GM10248 (cell line): Measurements from ENCODE around the gene MRPS33.
"Not testable (repeated sequence)": the region's sequence is repeated elsewhere in the genome, so short reads cannot be mapped to it uniquely, and the experiment has no call there.

ENCODE experiments used
- CTCF ChIA-PET: fragments of 300-600 bp; sonication (Branson Sonifier 250); formaldehyde crosslinking; extraction: SDS; loops from one replicate; lab custom pipeline; 2021; ENCODE audit warnings: antibody characterized with exemption; lab: Yijun Ruan, JAX
- POLR2A ChIA-PET: fragments of 350-650 bp; sonication (Branson Sonifier 250); formaldehyde crosslinking; extraction: SDS; loops from one replicate; lab custom pipeline; 2020; ENCODE audit warnings: antibody characterized with exemption; lab: Yijun Ruan, JAX
- DNase-seq: peaks from one replicate; pipeline ENCODE4 v3.0.0; 2012; ENCODE audit errors: extremely low spot score
- CTCF ChIP-seq: IDR thresholded peaks from 2 replicates; pipeline ENCODE4 v1.5.1; 2012; ENCODE audit warnings: mild to moderate bottlenecking, low read depth; ENCODE audit errors: extremely low read depth, missing control alignments, control extremely low read depth

The MRPS33 gene

GRCh38 chr7:141043616-141044015, 28.9 kb upstream of the MRPS33 start:
- ChIA-PET CTCF (no interaction called here), POLR2A (no interaction called here)
- DNase-seq: no peak
- no peak for TF ChIP-seq CTCF

GRCh38 chr7:141042222-141043193, 27.8 kb upstream of the MRPS33 start:
- POLR2A ChIA-PET: no interaction called here
- DNase-seq: no peak
- no peak for TF ChIP-seq CTCF
- CTCF ChIA-PET: no interaction called here

- no peak for DNase-seq
- CTCF ChIA-PET: interaction anchor here (0.7 kb wide), 1 partner anchor 66 kb away, joined by 3 read pairs; no protein-coding TSS in a partner anchor
- no peak for TF ChIP-seq CTCF
- POLR2A ChIA-PET: no interaction called here
These were observed 24.6 kb upstream of the MRPS33 start for GRCh38 chr7:141039376-141039775.

- POLR2A ChIA-PET, CTCF ChIA-PET, DNase-seq: not testable (repeated sequence)
These were observed 23.3 kb upstream of the MRPS33 start for GRCh38 chr7:141038100-141038499.

- POLR2A ChIA-PET, DNase-seq: not testable (repeated sequence)
- CTCF ChIA-PET: interaction anchor here (1.5 kb wide), 1 partner anchor 12 kb away, joined by 4 read pairs; no protein-coding TSS in a partner anchor
These were observed 18.0 kb upstream of the MRPS33 start for GRCh38 chr7:141032539-141033323.

GRCh38 chr7:141028767-141029166, 14.0 kb upstream of the MRPS33 start:
- no peak for TF ChIP-seq CTCF
- ChIA-PET POLR2A (no interaction called here), CTCF (interaction anchor here (1.3 kb wide), 1 partner anchor 14 kb away, joined by 3 read pairs; the partner anchor contains the start of gene MRPS33)
- no peak for DNase-seq

GRCh38 chr7:141027043-141027442, 12.3 kb upstream of the MRPS33 start:
- POLR2A ChIA-PET: no interaction called here
- TF ChIP-seq CTCF: no peak
- no peak for DNase-seq
- CTCF ChIA-PET: interaction anchor here (1.1 to 1.5 kb wide), 3 partner anchors 13 to 193 kb away, joined by 3 to 6 read pairs (median 4); partner anchors contain the start of gene MRPS33
